GM21786 (cell line): Measurements from ENCODE around the gene MUC5AC.

ENCODE experiments used
- ATAC-seq: cut with Tn5 transposase; IDR thresholded peaks from one replicate; pipeline ENCODE4 v1.9.1; 2021; ENCODE audit not compliant: unreplicated experiment

Gene MUC5AC

DNA sequence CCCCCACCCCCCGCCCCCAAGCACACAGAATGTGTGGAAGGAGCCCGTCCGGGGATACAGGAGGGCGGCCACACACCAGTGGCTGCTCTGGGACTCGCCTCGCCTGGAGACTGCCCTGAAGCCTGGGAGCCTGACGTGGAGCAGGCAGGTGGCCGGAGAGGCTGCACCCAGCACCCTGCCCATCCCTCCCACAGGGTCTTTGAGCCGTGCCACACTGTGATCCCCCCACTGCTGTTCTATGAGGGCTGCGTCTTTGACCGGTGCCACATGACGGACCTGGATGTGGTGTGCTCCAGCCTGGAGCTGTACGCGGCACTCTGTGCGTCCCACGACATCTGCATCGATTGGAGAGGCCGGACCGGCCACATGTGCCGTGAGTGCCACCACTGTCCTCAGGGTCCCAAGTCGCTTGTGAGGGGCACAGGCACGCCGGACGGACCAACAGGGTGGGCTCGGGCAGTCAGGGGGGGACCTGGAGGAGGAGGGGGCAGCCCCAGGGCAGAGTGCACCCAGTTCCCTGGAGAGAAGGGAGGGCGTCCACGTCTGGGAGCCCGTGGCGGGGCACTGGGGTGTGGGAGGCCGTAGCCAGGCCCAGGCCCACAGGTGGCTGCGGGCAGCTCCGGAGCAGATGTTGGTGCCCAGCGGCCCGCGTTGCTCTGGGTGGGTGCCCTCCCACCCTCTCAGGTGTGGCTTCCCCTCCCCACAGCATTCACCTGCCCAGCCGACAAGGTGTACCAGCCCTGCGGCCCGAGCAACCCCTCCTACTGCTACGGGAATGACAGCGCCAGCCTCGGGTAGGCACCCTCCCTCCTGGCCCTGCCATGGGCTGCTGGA lies 38.1 kb downstream of the MUC5AC start:
- ATAC-seq = no peak

DNA sequence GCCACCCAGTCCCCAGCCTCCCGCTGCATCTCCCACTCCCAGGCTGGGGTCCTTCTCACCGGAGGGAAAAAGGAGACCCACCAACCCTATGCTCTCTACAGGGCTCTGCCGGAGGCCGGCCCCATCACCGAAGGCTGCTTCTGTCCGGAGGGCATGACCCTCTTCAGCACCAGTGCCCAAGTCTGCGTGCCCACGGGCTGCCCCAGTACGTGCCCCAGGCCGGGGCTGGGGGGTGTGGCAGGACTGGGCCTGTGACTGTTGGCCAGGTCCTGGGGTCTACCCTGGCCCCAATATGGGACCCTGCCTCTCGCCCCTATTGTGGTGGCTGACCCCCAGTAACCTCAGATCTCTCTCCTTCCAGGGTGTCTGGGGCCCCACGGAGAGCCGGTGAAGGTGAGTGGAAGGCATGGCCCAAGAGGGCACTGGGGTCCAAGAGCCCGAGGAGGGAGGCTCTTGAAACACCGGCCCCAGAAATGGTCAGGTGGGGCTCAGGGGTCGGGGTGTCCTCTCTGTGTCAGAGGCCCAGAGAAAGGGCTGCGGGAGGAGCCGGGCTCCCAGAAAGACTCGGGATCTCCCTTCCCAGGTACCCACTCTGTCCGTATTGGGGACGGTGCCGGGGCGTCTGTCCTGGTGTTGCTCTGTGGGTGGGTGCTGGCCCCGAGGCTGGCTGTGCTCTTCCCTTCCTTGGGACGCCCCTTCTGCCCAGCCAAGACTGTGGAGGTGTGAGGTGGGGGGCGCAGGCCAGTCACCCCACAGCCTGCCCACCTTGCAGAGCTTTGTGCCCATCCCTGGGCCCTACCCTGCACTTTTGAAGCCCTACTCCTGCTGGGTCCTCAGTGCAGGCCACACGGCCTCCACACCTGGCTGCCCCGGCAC lies 39.0 kb downstream of the MUC5AC start:
- ATAC-seq = no peak

DNA sequence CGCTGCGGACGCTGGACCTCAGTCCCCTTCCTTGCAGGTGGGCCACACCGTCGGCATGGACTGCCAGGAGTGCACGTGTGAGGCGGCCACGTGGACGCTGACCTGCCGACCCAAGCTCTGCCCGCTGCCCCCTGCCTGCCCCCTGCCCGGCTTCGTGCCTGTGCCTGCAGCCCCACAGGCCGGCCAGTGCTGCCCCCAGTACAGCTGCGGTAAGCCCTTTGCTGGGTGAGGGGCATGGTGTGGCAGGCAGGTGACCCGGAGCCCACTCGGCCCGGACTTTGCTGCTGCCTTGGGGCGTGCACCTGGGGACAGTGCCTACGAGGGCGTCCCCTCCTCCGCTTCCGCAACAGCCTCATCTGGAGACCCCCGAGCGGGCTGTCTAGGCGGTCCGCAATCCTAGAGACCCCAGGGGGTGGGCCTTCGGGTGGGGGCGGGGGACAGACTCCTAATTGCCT lies 39.7 kb downstream of the MUC5AC start:
- no peak for ATAC-seq

DNA sequence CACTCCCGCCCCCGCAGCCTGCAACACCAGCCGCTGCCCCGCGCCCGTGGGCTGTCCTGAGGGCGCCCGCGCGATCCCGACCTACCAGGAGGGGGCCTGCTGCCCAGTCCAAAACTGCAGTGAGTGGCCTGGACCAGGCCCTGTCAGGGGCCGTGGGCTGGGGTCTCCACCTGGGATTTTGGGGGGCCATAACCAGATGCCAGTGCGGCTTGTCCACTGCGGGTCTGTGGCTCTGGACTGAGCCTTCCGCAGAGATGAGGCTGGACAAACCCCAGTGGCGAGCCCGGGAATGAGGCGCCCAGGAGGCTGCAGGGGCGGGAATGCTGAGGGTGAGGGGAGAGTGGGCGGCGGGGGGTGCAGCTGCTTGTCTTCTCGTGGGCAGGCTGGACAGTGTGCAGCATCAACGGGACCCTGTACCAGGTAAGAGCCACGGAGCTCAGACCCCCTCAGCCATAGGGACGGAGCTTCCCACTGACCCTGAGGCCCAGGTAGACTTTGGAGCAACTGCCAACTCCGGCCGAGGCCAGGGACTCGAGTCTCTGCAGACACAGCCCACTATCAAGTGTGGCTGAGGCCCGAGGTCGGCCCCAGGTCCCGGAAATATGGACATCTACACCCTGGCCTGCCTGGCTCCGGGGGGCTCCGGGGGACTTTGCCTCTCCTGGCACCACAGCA lies 40.3 kb downstream of the MUC5AC start:
- no peak for ATAC-seq

DNA sequence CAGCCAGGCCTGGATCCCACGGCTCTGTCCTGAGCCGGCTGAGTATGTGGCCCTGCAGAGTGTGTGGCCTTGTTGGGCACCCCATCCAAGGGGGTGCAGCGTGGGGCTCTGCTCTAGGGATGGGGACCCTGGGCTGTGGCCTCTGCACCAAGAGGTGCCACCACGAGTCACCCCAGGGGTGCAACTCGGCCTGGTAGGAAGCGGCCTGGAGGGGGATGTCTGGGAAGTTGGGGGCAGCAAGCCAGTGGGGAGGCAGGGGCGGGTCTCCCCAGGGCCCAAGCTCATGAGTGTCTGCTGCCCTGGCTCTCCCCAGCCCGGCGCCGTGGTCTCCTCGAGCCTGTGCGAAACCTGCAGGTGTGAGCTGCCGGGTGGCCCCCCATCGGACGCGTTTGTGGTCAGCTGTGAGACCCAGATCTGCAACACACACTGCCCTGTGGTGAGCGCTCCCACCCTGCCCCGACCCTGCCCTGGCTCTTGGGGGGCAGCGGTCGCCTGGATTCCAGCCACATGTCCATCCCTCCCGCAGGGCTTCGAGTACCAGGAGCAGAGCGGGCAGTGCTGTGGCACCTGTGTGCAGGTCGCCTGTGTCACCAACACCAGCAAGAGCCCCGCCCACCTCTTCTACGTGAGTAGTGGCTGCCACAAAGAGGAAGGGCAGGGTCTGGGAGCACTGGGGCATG lies 40.9 kb downstream of the MUC5AC start:
- ATAC-seq = no peak

DNA sequence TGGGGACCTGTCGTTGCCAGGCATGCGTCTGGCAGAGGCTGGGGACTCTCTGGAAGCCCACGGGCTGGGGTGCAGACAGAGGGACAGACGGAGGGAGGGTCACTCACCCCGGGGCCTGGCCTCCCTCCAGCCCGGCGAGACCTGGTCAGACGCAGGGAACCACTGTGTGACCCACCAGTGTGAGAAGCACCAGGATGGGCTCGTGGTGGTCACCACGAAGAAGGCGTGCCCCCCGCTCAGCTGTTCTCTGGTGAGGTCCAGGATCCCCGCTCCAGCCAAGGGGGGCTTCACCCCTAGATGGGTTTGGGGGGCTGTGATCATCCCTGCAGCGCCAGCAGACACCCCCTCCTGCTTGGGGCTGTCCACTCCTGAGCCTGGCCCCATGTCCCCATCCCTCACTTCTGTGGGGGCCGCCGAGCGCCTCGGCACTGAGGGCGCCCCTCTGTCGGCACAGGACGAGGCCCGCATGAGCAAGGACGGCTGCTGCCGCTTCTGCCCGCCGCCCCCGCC lies 41.5 kb downstream of the MUC5AC start:
- no peak for ATAC-seq

DNA sequence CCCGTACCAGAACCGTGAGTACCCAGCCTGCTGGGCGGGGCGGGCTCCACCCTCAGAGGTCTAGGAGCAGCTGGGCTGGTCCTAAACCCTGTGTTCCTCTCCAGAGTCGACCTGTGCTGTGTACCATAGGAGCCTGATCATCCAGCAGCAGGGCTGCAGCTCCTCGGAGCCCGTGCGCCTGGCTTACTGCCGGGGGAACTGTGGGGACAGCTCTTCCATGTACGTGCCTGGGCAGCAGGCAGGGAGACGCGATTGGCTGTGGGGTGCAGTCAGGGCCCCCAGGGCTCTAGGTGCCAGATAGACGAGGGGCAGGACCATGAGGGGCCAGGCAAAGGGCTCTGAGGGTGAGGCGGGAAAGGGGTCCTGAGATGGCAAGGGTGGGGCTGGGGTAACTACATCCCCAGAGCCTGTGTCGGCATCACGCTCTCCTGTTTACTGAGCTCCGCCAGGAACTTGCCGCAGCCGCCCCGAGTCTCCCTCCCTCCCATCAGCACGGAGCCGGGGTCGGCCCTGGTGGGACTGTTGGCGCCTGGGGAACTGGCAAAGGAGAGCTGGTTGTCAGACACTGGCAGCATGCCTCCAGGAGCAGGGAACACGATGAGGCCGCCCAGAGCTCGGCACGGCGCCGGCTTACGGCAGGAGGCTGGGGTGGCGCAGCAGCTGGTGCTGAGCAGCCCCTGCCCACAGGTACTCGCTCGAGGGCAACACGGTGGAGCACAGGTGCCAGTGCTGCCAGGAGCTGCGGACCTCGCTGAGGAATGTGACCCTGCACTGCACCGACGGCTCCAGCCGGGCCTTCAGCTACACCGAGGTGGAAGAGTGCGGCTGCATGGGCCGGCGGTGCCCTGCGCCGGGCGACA lies 42.2 kb downstream of the MUC5AC start:
- no peak for ATAC-seq

DNA sequence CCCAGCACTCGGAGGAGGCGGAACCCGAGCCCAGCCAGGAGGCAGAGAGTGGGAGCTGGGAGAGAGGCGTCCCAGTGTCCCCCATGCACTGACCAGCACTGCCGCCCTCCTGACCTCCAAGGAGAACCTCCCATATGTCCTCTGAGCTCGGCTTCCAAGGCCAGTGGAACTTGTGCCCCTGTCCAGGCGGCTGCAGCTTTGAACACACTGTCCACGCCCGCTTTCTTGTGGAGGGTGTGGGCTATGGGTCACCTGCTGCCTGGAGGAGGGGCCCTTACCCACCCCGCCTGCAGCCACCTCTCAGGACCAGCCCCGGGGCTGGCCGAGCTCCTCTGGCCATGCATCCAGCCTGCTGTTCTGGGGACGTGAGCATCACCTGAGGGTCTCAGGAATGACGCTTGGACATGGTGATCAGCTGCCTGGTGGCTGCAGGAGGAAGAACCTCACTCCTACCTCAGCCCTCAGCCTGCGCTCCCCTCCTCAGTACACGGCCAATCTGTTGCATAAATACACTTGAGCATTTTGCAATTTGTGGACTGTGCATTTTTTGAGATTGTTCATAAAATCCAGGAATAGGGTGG lies 42.9 kb downstream of the MUC5AC start:
- no peak for ATAC-seq

DNA sequence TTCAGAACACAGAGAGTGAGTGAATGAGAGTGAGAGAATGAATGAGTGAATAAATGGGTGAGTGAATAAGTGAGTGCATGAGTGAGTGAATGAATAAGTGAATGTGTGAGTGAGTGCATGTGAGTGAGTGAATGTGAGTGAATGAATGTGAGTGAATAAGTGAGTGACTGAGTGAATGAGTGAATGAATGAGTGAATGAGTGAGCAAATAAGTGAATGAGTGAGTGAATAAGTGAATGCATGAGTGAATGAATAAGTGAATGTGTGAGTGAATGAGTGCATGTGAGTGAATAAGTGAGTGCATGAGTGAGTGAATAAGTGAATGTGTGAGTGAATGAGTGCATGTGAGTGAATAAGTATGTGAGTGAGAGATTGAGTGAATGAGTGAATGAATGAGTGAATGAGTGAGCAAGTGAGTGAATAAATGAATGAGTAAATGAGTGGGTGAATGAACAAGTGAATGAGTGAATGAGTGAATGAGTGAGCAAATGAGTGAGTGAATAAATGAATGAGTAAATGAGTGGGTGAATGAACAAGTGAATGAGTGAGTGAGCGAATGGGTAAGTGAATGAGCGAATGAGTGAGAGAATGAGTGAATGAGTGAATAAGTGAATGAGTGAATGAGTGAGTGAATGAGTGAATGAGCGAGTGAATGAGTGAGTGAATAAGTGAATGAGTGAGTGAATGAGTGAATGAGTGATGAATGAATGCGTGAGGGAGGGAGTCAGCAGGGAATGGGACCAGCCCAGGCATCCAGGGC lies 43.8 kb downstream of the MUC5AC start:
- ATAC-seq = no peak

DNA sequence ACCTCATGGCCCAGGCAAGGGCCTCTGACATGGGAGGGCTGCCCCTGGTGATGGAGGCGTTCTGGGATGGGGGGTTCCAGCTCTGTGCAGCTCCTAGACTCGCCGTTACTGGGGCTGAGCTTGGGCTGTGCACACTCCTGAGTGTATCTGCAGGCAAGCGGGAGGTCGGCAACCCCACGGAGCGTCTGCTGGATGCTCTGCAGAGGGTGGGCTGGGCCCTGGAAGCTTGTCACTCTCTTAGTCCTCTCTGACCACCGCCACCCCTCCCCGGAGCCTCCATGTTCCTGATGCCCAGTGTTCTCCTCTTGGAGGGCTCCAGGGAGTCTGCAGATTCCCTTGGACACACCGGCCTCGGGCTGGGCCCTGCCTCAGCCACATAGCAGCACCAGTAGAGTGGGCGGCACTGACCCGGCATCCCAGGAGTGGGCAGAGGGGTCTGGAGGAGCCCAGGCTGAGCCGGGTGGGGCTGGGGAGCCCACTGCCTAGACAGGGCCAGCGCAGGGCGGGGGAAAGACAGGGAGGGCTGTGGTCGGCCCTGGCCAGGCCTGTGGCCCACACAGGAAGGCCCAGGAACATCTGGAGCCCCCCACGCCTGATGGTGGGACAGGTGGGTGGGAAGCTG lies 44.5 kb downstream of the MUC5AC start:
- ATAC-seq = no peak

DNA sequence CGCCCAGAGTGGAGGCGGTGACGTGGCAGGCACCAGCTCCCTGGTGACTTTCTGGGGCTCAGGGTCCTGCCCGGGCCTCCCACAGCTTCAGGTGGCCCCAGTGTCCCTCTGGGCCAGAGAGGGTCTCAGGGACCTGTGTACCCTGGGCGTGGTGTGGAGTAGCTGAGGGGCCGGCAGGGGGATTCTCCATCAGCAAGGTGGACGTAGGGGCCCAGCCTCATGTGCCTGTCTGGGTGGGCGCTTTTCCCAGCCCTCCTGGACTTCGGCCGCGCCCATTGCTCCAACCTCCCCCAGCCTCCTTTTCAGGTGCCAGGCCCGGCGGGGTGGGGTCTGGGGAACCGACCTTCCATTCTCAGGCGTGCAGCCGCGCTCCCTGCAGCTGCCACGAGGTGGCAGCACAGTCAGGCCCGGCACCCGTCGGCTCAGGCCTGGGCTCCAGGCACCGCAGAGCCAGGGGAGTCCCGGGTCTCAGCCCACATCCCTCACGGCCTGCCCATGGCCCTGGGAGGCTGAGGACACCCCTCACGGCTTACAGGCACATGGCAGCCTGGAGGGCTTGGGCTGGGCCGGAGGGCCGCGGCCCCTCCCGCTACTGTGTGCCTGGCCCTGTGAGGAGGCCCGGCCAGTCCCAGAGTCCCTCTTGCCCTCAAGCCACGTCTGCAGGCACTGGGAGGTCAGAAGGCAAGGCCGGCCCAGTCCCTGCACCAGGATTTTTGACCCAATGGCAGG lies 45.2 kb downstream of the MUC5AC start:
- ATAC-seq = no peak

DNA sequence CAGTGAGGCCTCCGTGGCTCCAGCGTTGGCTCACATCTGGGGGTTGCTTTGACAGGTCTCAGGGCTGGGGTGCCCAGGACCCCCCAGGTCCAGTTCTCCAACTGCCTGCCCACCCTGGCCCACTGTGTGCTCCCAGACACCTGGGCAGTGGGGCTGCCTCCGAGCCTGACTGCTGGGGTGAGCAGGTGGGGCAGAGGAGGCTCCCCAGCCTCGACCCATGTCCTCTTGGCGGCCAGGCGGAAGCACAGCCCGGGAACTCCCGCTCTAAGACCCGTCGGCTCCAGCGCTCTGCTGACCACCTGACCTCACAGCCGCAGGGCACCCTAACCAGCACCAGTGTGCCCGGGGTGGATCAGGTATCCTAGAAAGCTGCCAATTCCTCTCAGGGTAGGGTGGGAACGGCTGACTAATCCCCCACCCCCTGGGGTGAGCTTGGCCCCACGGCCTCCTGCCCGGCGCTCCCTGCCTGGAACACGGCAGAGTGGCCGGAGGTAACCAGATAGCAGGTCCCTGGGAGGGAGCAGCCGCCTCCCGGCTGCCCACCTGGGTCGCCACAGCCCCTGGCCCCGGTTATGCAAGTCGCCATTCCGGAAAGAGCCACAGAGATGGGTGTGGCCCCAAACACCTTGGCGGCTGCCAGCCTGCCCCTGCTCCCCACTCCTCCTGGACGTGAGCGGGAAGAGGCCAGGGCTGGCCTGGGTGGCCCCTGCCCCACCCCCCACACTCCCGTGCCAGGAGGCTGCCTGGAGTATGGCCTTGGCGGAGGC lies 45.9 kb downstream of the MUC5AC start:
- ATAC-seq = no peak

DNA sequence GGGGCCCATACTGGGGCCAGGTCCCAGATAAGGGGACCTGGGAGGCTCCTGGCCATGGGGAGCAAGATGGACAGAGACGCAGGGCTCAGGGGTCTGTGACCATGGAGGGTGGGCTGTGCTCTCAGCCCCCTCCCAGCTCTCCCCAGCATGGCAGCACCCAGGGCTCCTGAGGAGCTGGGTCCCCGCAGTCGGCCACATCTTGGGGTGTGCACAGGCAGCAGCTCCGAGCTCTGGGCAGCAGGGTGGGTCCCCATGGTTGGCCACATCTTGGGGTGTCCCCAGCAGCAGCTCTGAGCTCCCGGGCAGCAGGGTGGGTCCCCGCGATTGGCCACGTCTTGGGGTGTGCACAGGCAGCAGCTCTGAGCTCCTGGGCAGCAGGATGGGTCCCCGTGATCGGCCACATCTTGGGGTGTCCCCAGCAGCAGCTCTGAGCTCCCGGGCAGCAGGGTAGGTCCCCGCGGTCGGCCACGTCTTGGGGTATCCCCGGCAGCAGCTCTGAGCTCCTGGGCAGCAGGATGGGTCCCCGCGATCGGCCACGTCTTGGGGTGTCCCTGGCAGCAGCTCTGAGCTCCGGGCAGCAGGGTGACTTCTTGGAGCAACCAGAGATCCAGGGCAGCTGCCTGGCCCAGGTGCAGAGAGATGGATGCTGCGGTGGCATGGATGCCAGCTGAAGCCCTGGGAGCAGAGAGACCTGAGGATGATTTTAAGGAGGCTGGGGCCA lies 46.8 kb downstream of the MUC5AC start:
- ATAC-seq = no peak

DNA sequence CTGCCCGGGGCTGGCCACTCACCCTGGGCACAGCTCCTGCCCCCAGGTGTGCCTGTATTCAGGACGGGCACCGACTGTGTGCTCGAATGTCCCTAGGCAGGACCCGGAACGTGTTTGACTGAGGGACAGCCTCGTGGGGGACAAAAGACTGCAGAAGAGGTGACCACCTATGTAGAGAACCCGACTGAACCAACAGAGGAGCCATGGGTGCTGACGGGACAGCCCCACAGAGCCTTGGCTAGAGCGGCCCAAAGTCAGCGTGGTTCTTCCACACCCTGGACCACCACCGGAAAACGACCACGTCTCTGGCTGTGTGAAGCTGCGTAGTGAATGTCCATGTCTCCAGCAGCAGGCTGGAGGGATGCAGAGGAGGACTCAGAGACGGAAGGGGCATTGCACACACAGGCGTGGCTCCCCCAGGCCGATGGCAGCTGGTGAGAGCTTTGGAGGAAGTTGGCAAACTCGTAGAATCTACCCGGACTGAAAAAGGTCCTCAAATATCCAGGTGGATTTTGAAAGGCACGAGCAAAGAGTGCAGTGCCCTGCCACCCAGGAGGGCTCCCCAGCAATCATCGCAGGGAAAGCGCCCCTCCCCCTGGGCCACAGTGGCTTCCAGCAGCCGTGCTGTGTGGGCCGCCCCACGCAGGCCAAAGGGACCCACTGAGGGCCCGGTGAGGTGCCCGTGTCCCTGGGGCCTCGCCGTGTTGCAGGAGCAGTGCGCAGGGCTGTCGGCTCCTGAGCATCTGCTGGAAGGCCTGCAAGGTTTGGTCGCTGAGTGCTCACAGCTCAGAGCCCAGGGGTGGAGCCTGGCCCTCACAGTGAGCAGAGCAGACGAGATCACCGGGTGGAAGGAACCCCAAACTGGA lies 47.6 kb downstream of the MUC5AC start:
- no peak for ATAC-seq

DNA sequence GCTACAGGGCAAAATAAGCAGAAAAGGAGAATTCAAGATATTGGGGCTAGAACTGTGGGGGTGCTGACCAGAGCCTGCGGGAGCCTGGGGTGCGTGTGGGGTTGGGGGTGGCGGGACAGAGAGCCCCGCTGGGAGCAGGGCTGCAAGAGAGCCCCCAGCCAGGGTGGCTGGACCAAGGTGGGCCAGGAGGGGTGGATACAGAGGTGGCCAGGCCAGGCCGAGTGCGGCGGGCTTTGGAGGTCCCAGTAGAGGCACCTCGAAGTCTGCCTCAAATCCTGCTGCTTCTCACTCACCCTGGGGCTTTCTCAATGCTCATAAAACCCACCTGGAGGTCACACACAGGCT lies 48.2 kb downstream of the MUC5AC start:
- ATAC-seq = no peak
